Raji (cell line): ENCODE measurements around the gene CAPZB.

Experiments used
- POLR2A ChIP-seq: IDR thresholded peaks from 2 replicates; pipeline ENCODE4 v1.6.1; 2011; ENCODE audit warnings: low read depth, low read length, control low read depth; ENCODE audit not compliant: insufficient read depth

CAPZB gene

DNA sequence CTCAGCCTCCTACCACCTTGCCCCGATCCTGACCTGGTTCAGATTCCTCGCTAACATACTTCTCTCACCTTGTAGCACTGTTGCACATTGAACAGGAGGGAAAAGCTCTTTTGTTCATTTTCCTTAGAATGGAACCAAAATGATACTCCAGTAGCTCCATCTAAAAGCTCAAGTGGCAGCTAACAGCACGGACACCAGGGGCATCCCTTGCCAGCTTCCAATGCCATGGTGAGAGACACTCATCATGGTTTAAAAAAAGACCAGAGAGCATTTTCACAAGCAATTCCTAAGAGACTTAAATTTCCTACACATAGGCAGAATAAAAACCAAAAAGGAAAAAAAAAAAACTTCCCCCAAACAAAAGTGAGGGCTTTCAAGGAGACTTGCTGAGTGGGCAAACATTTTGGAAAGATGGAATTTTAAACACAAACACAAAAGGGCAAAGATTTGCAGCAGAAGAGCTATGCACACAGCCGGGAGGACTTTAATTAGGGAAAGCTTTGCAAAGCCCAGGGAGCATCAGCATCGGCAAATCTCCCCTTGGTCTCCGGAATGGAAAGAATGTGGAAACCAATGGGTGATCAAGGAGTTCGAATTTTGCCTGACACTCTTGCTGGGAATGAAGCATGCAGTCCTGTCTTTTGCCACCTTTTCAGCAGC lies 84.3 kb downstream of the CAPZB start:
- TF ChIP-seq POLR2A = no peak

DNA sequence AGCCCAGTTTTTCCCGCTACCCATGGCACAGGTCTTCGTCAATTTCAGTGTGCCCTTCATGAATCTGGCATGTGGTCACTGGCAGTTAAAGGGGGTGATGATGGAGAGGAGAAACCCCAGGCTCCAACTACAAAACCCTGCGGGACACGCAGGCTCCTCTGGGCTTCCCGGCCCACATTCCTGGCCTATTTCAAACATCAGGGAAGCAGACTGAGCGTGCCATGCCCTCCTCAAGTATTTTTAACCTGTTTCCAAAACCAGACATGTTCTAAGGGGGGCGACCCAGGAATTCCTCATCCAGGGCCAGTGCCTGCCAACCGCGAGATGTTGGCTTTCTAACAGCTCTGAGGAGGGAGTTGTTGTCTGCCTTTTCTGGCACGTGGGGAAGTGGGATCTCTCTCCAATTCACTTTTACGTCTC lies 85.1 kb downstream of the CAPZB start:
- TF ChIP-seq POLR2A = no peak

- no peak for TF ChIP-seq POLR2A
Observed at GRCh38 chr1:19398309-19398760, 87.0 kb downstream of the CAPZB start.

GRCh38 chr1:19397217-19397945 lies 88.0 kb downstream of the CAPZB start:
- no peak for TF ChIP-seq POLR2A

DNA sequence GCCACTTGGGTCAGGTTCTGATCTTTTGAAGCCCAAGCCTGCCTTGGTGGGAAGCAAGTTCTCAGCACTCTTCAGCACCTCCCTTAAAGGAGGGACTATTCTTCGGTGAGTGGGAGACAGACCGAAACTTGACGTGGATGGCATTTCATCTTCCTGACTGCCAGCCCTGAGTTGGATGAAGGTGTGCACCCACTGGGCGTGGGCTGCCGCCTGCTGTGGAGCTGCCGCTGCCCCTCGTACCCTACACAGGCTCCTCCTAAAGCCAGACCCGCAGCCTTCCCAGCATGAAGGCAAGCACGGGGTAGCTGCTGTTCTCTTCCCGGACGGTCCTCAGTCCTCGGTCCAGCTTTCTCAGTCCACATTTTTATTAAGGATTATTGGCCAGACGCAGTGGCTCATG lies 89.1 kb downstream of the CAPZB start:
- no peak for TF ChIP-seq POLR2A

GRCh38 chr1:19395678-19396192 lies 89.6 kb downstream of the CAPZB start:
- TF ChIP-seq POLR2A = no peak

- no peak for TF ChIP-seq POLR2A
Observed at GRCh38 chr1:19393046-19393445, 92.3 kb downstream of the CAPZB start.

DNA sequence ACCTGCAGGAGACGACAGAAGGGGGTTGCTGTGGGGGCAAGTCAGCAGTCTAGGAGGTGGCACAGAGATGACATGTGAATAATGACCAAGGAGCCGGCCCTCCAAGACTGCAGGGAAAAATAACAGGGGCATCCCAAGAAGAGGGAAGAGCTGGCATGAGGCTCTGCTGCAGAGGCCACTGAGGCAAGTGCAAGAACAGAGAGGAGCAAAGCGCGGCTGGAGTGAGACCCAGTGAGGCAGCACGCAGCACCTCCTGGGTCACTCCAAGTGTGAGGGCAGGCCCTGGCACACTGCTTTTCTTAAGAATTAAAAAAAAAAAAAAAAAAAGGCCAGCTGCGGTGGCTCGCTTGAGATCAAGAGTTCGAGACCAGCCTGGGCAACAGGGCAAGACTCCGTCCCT lies 93.1 kb downstream of the CAPZB start:
- no peak for TF ChIP-seq POLR2A

DNA sequence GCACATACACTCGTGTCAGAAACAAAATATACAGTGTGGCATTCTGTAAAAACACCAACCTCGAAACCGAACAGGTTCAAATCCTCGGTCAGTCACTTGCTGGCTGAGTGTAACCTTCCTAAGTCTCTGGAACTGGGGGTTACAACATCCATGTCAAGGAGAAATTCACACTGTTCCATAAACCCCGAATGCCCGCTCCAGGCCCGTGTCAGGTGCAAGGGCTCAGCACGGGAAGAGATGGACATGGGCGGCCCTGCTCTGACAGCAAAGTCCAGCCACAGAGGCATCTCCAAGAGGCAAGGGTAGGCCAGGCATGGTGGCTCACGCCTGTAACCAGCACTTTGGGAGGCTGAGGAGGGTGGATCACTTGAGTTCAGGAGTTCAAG lies 93.8 kb downstream of the CAPZB start:
- TF ChIP-seq POLR2A = no peak

GRCh38 chr1:19390901-19391595 lies 94.3 kb downstream of the CAPZB start:
- TF ChIP-seq POLR2A = no peak

DNA sequence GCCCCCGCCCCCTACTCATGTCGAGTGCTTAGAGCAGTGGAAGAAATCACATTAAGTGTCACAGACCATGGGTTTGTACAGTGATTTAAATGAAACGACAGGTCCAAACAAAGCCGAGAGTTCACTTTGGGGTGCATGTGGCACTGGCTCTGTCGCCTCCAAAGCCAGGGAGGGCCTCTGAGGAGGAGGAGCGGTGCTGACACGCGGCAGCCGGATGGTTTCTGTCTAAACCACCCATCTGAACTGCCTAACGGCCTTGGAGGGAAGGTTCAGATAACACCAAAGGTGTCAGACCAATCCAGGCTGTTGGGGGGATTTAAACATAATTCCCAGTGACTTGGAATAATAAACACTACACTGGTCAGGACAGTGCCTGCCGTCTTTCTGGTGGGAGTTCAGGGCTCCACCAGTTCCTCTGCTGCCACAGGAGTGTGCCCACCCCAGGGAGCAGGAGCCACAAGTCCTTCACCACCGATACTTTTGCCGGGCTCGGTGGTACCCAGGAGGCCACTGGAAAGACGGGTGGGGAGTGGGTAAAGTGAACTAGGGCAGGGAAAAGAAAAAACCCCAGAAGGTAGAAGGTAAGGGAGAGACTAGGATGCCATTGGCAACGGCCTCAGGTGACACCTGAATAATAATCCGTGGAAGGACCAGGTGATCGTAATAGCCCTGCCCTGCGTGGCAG lies 95.0 kb downstream of the CAPZB start:
- no peak for TF ChIP-seq POLR2A

- no peak for TF ChIP-seq POLR2A
Observed at GRCh38 chr1:19388980-19389379, 96.4 kb downstream of the CAPZB start.

GRCh38 chr1:19387045-19387467 lies 98.3 kb downstream of the CAPZB start:
- TF ChIP-seq POLR2A = no peak

- TF ChIP-seq POLR2A = no peak
Observed at GRCh38 chr1:19385869-19386591, 99.3 kb downstream of the CAPZB start.
